H9 (cell line): ENCODE measurements around the gene RSPO1. TPM values are rescaled to one million over a fixed set of nuclear protein-coding genes. Genes with fewer than 3 reads are reported as not detected.

ENCODE experiments used
- DNase-seq: peaks from one replicate; pipeline ENCODE4 v3.0.0-alpha.2; 2017
- H2AFZ ChIP-seq: one replicate; pipeline ENCODE4 v1.6.1; 2013; ENCODE audit warnings: mild to moderate bottlenecking, low read length, control low read depth, moderate library complexity
- H2AK5ac ChIP-seq: 2 replicates; pipeline ENCODE4 v1.6.1; 2013; ENCODE audit warnings: low read length, control low read depth, mixed read lengths; ENCODE audit not compliant: insufficient read length
- H2BK120ac ChIP-seq: one replicate; pipeline ENCODE4 v1.6.1; 2013; ENCODE audit warnings: low read depth, mild to moderate bottlenecking, low read length, control low read depth, inconsistent platforms; ENCODE audit not compliant: poor library complexity, severe bottlenecking
- H2BK12ac ChIP-seq: 2 replicates; pipeline ENCODE4 v1.6.1; 2013; ENCODE audit warnings: low read length, control low read depth, mixed read lengths, low read depth; ENCODE audit not compliant: insufficient read length
- H2BK15ac ChIP-seq: 2 replicates; pipeline ENCODE4 v1.6.1; 2013; ENCODE audit warnings: low read depth, low read length, control low read depth
- H2BK20ac ChIP-seq: one replicate; pipeline ENCODE4 v1.6.1; 2013; ENCODE audit warnings: low read depth, mild to moderate bottlenecking, low read length, control low read depth, inconsistent platforms; ENCODE audit not compliant: poor library complexity, severe bottlenecking
- H2BK5ac ChIP-seq: 2 replicates; pipeline ENCODE4 v1.6.1; 2013; ENCODE audit warnings: low read length, control low read depth, mixed read lengths; ENCODE audit not compliant: insufficient read length
- H3K14ac ChIP-seq: 2 replicates; pipeline ENCODE4 v1.6.1; 2013; ENCODE audit warnings: low read length, control low read depth; ENCODE audit not compliant: insufficient read depth
- H3K18ac ChIP-seq: 2 replicates; pipeline ENCODE4 v1.6.1; 2013; ENCODE audit warnings: low read depth, mild to moderate bottlenecking, mixed read lengths, low read length, control low read depth; ENCODE audit not compliant: insufficient read length
- H3K23ac ChIP-seq: 2 replicates; pipeline ENCODE4 v1.6.1; 2013; ENCODE audit warnings: low read length, control low read depth, mixed read lengths, low read depth; ENCODE audit not compliant: insufficient read length
- H3K23me2 ChIP-seq: 2 replicates; pipeline ENCODE4 v1.6.1; 2013; ENCODE audit warnings: low read depth, mild to moderate bottlenecking, mixed read lengths, low read length, control low read depth; ENCODE audit not compliant: insufficient read length, poor library complexity, severe bottlenecking
- H3K27ac ChIP-seq: 2 replicates; pipeline ENCODE4 v1.5.1; 2013; ENCODE audit warnings: low read length, control low read depth, mixed read lengths, low read depth; ENCODE audit not compliant: insufficient read length
- H3K27me3 ChIP-seq: 2 replicates; pipeline ENCODE4 v1.6.1; 2013; ENCODE audit warnings: low read length, control low read depth, inconsistent platforms; ENCODE audit not compliant: insufficient read depth
- H3K4ac ChIP-seq: 2 replicates; pipeline ENCODE4 v1.6.1; 2013; ENCODE audit warnings: low read depth, mild to moderate bottlenecking, control low read depth, inconsistent platforms, low read length, moderate library complexity
- H3K4me1 ChIP-seq: 2 replicates; pipeline ENCODE4 v1.6.1; 2013; ENCODE audit warnings: low read length, control low read depth, inconsistent platforms; ENCODE audit not compliant: insufficient read depth
- H3K4me2 ChIP-seq: 2 replicates; pipeline ENCODE4 v1.6.1; 2013; ENCODE audit warnings: low read length, control low read depth, mixed read lengths; ENCODE audit not compliant: insufficient read length, insufficient read depth
- H3K56ac ChIP-seq: 2 replicates; pipeline ENCODE4 v1.6.1; 2013; ENCODE audit warnings: low read depth, mild to moderate bottlenecking, mixed read lengths, low read length, control low read depth; ENCODE audit not compliant: insufficient read length
- H3K79me1 ChIP-seq: 2 replicates; pipeline ENCODE4 v1.6.1; 2013; ENCODE audit warnings: low read depth, mild to moderate bottlenecking, moderate library complexity, low read length, control low read depth, inconsistent platforms; ENCODE audit not compliant: insufficient read depth, poor library complexity, severe bottlenecking
- H3K79me2 ChIP-seq: 2 replicates; pipeline ENCODE4 v1.6.1; 2013; ENCODE audit warnings: low read length, control low read depth, inconsistent platforms; ENCODE audit not compliant: insufficient read depth
- H3K9ac ChIP-seq: 2 replicates; pipeline ENCODE4 v1.6.1; 2013; ENCODE audit warnings: low read length, control low read depth, mixed read lengths; ENCODE audit not compliant: insufficient read length; ENCODE audit errors: extremely low read depth
- H3K9me3 ChIP-seq: one replicate; pipeline ENCODE4 v1.6.1; 2013; ENCODE audit warnings: low read depth, low read length, inconsistent platforms; ENCODE audit not compliant: control insufficient read depth
- H3T11ph ChIP-seq: one replicate; pipeline ENCODE4 v1.6.1; 2013; ENCODE audit warnings: mild to moderate bottlenecking, low read length, control low read depth, inconsistent platforms
- H4K20me1 ChIP-seq: one replicate; pipeline ENCODE4 v1.6.1; 2013; ENCODE audit not compliant: control insufficient read depth, insufficient read length, insufficient read depth
- H4K5ac ChIP-seq: 2 replicates; pipeline ENCODE4 v1.6.1; 2013; ENCODE audit warnings: low read depth, mild to moderate bottlenecking, mixed read lengths, low read length, control low read depth; ENCODE audit not compliant: insufficient read length
- H4K8ac ChIP-seq: replicated peaks from 2 replicates; pipeline ENCODE4 v1.6.1; 2013; ENCODE audit warnings: low read length, control low read depth, mixed read lengths, low read depth; ENCODE audit not compliant: insufficient read length
- H4K91ac ChIP-seq: 2 replicates; pipeline ENCODE4 v1.6.1; 2013; ENCODE audit warnings: low read depth, mild to moderate bottlenecking, moderate library complexity, mixed read lengths, low read length, control low read depth; ENCODE audit not compliant: insufficient read length
- H3K27ac Mint-ChIP-seq, 3 experiments: 2 replicates in 2 of 3; 3 replicates in 1 of 3; pipeline ENCODE4 v1.8.0; 2020 to 2021; ENCODE audit warnings: mixed read lengths in 3 of 3, mild to moderate bottlenecking in 1 of 3, moderate library complexity in 1 of 3
- H3K27me3 Mint-ChIP-seq: 2 replicates; pipeline ENCODE4 v1.8.0; 2021; ENCODE audit warnings: low read depth, mild to moderate bottlenecking, moderate library complexity, mixed read lengths
- H3K36me3 Mint-ChIP-seq, 3 experiments: 2 replicates in 2 of 3; 3 replicates in 1 of 3; pipeline ENCODE4 v1.8.0; 2020 to 2021; ENCODE audit warnings: low read depth in 3 of 3, mixed read lengths in 3 of 3; ENCODE audit not compliant: insufficient read depth in 1 of 3
- H3K4me1 Mint-ChIP-seq, 2 experiments: 2 replicates each; pipeline ENCODE4 v1.8.0; 2020; ENCODE audit warnings: mixed read lengths in 2 of 2
- H3K4me3 Mint-ChIP-seq, 2 experiments: 2 replicates in 1 of 2; 3 replicates in 1 of 2; pipeline ENCODE4 v1.8.0; 2020 to 2021; ENCODE audit warnings: mild to moderate bottlenecking in 2 of 2, mixed read lengths in 2 of 2, moderate library complexity in 1 of 2
- H3K9me3 Mint-ChIP-seq, 2 experiments: 2 replicates in 1 of 2; 3 replicates in 1 of 2; pipeline ENCODE4 v1.8.0; 2020; ENCODE audit warnings: mild to moderate bottlenecking in 2 of 2, mixed read lengths in 2 of 2, moderate library complexity in 1 of 2
- CTCF ChIP-seq: fragments of 200-600 bp; sonication (generic); conservative IDR thresholded peaks from 3 replicates; pipeline ENCODE4 v1.8.0; 2021; ENCODE audit warnings: antibody characterized with exemption, mild to moderate bottlenecking
- WGBS: extraction: QIAGEN DNeasy Blood & Tissue Kit; methylation state at CpG from one replicate; pipeline ENCODE4 v1.1.7; 2013; ENCODE audit warnings: missing lambda C conversion rate, low lambda C conversion rate, mixed read lengths; ENCODE audit not compliant: insufficient read length; ENCODE audit errors: extremely low coverage; 5-methylcytosine and 5-hydroxymethylcytosine counted together
- total RNA-seq: library from RNA; stranded (reverse); gene quantifications from 2 replicates; pipeline ENCODE4 v1.2.1, GENCODE V29; 2021

RSPO1 gene
- total RNA-seq, 1 experiment from 2014 or later: 0.35 TPM

DNA sequence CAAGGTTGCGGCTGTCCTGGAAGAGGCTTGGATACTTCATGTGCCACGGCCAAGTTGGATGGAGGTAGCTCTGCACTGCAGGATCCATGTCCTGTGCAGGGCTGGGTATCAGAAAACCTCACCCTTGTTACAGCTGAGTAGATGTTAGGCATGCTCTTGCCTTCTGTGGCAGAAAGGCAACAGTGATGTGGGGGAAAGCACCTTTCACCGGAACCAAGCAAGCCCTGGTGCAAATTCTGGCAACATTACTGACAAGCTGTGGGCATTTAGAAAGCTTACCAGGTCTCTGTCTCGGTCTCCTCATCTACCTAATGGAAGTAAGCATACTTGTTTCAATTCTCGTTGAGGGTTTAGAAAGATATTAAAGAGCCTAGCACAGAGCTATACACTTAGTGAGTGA lies 43.1 kb upstream of the RSPO1 start:
- Histone ChIP-seq H3K4me1 (no peaks in the 10 kb centered on the region), H3K9ac (no peak overlapping the region), H3K27me3 (no peaks in the 10 kb centered on the region), H2BK5ac (no peak overlapping the region), H2BK12ac (no peak overlapping the region), H3K18ac (no peak overlapping the region), H4K5ac (no peak overlapping the region), H3K23me2 (no peaks in the 10 kb centered on the region), H4K91ac (no peak overlapping the region), H3K79me1 (no peaks in the 10 kb centered on the region), H4K8ac (no peak overlapping the region), H3K4me2 (no peak overlapping the region), H3K14ac (no peak overlapping the region), H3K9me3 (no peaks in the 10 kb centered on the region), H3K56ac (no peak overlapping the region), H4K20me1 (no peaks in the 10 kb centered on the region), H3K4ac (no peak overlapping the region), H3T11ph (no peak overlapping the region), H2AK5ac (no peak overlapping the region), H2BK120ac (no peak overlapping the region), H2BK15ac (no peak overlapping the region), H3K23ac (no peak overlapping the region), H2AFZ (no peak overlapping the region), H3K79me2 (no peaks in the 10 kb centered on the region), H3K27ac (no peak overlapping the region), H2BK20ac (no peak overlapping the region)
- TF ChIP-seq CTCF: no peak
- no peak for DNase-seq
- Mint-ChIP-seq H3K4me1 (peaks cover 9 to 14% of the 10 kb centered on the region in 2 experiments), H3K27ac (no peak overlapping the region), H3K36me3 (peaks cover 5 to 15% (median 7%) of the 10 kb centered on the region in 3 experiments; a peak in 6 of 7 replicates), H3K27me3 (peaks cover 4% of the 10 kb centered on the region), H3K4me3 (no peak overlapping the region), H3K9me3 (no peaks in the 10 kb centered on the region)
- no CpG with 5 or more reads among the region's 5 CpGs for WGBS
